Urinary bladder (tissue), 4 donors: ENCODE data around the gene HCFC1. TPM values are rescaled to one million over a fixed set of nuclear protein-coding genes. Genes with fewer than 3 reads are reported as not detected.

ENCODE experiments used
- DNase-seq: peaks from one replicate; pipeline ENCODE4 v3.0.0-alpha.2; 2015; ENCODE audit errors: extremely low spot score
- H3K27ac ChIP-seq: one replicate; pipeline ENCODE4 v1.5.1; 2013; ENCODE audit warnings: low read depth, mild to moderate bottlenecking, moderate library complexity
- H3K36me3 ChIP-seq: one replicate; pipeline ENCODE4 v1.6.1; 2013; ENCODE audit warnings: mild to moderate bottlenecking, moderate library complexity; ENCODE audit not compliant: insufficient read depth
- H3K4me1 ChIP-seq: one replicate; pipeline ENCODE4 v1.6.1; 2013; ENCODE audit warnings: mild to moderate bottlenecking, moderate library complexity; ENCODE audit not compliant: insufficient read depth
- H3K4me3 ChIP-seq: one replicate; pipeline ENCODE4 v1.5.1; 2013; ENCODE audit warnings: low read depth, low read length
- WGBS: extraction: QIAGEN DNeasy Blood & Tissue Kit; methylation state at CpG from one replicate; pipeline ENCODE4 v1.1.7; 2013; 5-methylcytosine and 5-hydroxymethylcytosine counted together
- polyA plus RNA-seq: library from polyadenylated mRNA; stranded (reverse); fragments of 200-250 nt; gene quantifications from one replicate; pipeline ENCODE4 v1.2.3, GENCODE V29; 2013
- total RNA-seq: library from RNA; depleted of rRNA; stranded (reverse); fragments of >200 nt; gene quantifications from one replicate; pipeline ENCODE4 v1.2.3, GENCODE V29; 2014
- donor health status: healthy with polysubstance abuse.
- donor health status: healthy.

HCFC1 gene
- total and polyA plus RNA-seq, 2 donors, result 15.4 to 35.2 TPM

DNA sequence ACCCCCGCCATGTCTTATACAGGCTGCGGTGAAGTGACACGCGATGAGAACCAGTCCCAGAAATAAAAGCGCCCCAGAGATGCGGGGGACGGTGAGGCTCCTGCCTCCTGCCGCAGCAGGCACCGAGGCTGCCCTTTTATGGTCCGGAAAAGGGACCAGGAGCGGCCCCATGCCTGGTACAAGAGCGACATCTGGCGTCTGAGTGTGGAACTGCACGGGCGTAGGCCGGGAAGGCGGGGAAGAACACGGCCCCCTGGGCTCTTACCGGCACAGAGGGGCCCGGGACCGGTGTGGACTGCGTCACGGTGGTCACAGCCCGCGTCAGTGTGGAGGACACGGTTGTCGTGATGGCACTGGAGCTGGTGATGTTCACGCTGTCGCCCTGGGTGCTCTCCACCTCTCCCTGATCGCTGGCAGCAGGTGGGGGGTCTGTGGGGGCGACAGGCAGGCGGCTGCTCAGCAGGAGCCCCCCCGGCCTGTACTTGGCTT is 18.2 kb downstream of the HCFC1 start:
- DNase-seq, result no peak
- no peak overlapping the region for H3K4me3 ChIP-seq
- peaks cover 2% of the 10 kb centered on the region for H3K36me3 ChIP-seq
- H3K4me1 ChIP-seq, result no peaks in the 10 kb centered on the region
- whole genome bisulfite sequencing, result 19% methylated on average over 33 of the region's 33 CpGs
- H3K27ac ChIP-seq, result no peak overlapping the region

DNA sequence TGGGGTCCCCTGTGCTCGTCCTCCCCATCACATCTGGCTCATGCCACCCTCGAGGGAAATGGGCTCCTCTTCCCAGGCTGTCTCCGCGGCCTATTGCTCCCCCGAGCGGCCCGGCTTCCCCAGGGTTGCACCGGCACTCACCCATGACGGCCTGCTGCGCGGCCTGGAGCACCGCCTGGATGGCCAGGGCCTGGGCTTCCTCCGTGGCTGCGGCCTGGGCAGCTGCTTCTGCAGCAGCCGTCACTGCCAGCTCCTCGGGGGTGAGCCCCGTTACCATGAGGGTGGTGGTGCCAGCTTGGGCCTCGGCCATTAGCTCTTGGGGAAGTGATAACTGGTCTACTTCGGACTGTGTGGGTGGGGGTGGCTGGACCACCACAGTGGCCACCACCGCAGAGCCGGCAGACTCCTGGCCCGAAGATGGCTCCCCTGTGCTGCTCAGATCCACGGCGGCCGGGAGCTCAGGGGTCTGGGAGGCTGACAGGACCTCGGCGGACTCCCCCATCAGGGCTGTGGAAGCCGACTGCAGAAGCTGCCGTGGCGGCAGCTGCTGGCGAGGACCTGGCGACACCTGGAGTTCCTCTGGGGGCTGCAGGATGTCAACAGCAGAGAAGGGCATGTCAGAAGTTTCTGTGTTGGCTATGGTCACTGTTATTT is 19.1 kb downstream of the HCFC1 start:
- peaks cover 2% of the 10 kb centered on the region for H3K36me3 ChIP-seq
- WGBS, result 84% methylated on average over 32 of the region's 32 CpGs
- H3K4me3 ChIP-seq, result no peak overlapping the region
- no peak overlapping the region for H3K27ac ChIP-seq
- no peaks in the 10 kb centered on the region for H3K4me1 ChIP-seq
- DNase-seq, result no peak

DNA sequence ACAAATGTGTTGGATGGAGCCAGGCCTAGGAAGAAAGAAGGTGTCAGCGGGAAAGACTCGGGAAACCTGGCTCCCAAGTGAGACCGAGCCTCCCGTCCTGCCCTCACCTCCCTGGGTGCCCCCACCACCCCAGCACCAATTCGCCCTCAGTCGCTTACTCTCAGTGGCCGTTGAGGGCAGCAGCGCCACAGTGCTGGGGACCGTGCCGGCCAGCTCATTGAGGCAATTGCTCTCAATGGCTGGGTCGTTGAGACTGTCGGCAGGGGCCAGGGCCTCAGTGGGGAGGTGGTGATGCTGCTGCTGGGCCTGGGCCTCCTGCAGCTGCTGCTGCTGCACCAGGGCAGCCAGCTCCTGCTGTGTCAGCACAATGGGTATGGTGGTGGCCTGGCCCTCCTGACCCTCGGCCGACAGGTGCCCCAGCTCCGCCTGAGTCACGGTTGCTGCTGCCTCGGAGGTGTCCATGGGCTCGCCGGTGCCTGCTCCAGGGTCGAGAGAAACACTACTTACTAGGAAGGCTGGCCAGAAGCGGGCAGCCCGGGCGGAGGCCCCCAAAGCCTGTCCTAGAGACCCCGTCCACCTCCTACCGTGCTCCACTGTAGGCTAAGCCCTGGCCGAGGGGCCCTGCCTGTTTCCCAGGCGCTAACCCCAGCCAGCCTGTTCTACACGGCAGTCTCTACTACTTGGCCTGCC is 19.8 kb downstream of the HCFC1 start:
- no peak overlapping the region for H3K27ac ChIP-seq
- no peak for DNase-seq
- no peaks in the 10 kb centered on the region for H3K4me1 ChIP-seq
- no peak overlapping the region for H3K4me3 ChIP-seq
- peaks cover 2% of the 10 kb centered on the region for H3K36me3 ChIP-seq
- WGBS, result 90% methylated on average over 28 of the region's 28 CpGs

DNA sequence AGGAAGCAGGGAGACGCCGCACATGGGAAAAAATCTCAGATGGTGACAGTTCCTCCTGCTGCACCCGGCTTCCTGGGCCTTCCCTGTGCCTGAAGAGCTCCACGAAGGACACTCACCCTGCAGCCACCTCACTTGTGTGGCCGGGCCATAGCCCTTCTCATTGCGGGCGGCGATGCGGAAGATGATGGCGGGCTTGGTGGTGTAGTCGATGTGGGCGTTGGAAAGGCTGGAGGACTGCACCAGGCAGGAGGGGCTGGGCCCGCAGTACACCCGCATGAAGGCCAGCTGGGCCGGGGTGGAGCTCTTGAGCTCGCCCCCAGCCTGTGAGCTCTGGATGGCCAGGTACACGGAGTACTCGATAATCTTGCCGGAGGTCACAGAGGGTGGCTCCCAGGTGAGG is 21.5 kb downstream of the HCFC1 start:
- DNase-seq, result no peak
- H3K36me3 ChIP-seq, result peaks cover 2% of the 10 kb centered on the region
- WGBS, result 84% methylated on average over 19 of the region's 19 CpGs
- no peak overlapping the region for H3K27ac ChIP-seq
- no peaks in the 10 kb centered on the region for H3K4me1 ChIP-seq
- no peak overlapping the region for H3K4me3 ChIP-seq

DNA sequence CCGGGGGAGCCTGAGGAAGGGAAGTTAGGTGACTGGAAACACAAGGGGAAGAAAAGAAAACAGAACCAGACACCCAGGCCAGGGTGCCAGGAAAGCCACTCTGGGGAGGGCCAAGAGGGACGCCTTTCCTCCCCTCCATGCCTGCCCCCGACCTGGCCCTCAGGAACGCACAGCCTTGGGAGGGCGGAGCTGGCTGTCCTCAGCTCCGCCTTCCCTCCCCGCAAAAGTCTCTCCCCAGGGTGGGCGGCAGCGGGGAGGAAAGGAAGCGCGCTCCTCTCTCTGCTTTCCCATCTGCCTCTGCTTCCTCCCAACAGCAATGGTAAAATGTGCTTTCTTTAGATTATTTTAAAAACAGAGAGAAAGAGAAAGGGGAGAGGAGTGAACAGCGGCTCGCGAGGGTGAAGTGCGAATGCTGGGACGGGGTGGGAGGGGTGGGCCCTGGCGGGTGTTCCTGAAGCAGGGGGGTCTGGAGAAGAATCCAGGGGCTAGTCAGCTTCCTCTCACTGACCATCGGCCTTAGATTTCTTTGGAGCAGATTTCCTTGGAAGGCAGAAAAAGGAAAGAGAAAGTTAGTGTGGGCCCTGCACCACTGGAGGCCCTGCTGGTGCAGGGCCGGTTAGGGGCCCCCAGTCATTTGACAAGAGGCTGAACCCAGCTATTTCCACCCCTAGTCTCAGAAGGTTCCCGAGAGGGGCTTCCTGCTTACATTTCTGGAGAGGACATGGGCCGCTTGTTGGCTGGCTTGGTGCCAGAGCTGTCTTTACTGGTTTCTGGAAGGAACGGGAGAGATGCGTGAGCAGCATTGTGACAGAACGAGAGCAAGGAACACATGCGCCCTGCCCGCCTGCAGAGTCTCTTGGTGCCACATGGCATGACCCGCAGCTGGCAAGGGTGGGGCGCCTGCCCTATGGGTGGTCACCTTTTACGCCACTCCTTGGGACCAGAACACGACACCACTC is 22.5 kb downstream of the HCFC1 start:
- H3K36me3 ChIP-seq, result peaks cover 2% of the 10 kb centered on the region
- no peak overlapping the region for H3K4me3 ChIP-seq
- WGBS, result 60% methylated on average over 30 of the region's 30 CpGs
- H3K4me1 ChIP-seq, result no peaks in the 10 kb centered on the region
- DNase-seq, result no peak
- no peak overlapping the region for H3K27ac ChIP-seq

DNA sequence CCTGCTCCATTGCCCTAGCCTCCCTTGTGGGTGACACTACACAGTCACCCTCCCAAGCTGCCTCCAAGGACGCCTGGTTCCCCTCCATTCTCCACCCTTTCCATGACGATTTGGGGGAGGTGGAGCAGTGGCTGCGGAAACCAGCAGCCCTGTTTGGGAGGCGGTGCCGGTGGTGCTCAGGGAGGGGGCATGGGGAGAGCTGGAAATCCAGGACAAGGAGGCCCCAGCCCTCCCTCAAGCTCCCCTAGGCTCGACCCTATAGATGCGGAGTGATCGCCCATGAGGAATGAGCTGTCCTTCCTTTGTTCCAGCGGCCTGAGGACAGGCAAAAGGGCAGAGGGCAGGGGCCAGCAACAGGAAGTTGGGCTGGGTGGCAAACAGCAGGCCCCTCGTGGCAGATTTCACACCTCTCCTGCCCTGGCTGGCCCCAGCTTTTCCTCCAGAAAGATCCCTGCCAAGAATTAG is 23.6 kb downstream of the HCFC1 start:
- 58% methylated on average over 10 of the region's 10 CpGs for WGBS
- Histone ChIP-seq H3K27ac (no peak overlapping the region), H3K4me1 (no peaks in the 10 kb centered on the region), H3K36me3 (peaks cover 2% of the 10 kb centered on the region), H3K4me3 (no peak overlapping the region)
- DNase-seq, result no peak

DNA sequence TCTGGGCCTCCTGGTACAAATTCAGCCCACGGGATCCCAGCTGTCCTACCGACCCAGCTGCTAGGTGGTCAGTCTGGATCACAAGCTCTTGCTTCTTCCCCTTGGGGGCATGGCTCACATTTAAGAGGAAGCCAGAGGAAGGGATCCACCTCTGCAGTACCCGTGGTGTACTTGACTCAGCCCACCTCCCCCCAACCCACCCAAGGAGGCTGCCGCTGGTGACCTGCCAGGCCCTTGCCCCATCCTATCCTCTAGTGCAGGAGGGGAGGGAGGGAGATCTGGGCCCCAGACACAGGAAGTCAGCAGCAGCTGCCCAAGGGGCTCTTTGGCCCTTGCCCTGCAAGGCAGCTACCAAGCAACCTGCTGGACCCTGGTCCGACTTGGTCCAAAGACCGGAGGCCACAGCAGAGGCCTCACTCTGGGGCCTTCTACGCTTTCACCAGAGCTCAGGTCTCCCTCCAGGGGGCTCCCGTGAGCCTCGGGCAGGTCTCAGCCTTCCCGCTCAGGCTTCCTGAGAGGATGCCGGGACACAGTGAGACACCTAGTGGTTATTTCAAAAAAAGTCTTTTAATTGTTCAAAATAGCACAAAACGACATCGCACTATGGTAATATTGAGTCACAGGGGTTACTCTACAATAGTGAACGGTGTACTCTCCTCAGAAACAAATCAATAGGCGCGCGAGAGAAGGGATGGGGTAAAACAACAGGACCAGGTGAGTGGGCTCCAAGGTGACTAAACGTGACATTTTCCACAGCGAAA is 24.4 kb downstream of the HCFC1 start:
- H3K27ac ChIP-seq, result no peak overlapping the region
- 38% methylated on average over 19 of the region's 19 CpGs for WGBS
- H3K4me3 ChIP-seq, result no peak overlapping the region
- no peaks in the 10 kb centered on the region for H3K4me1 ChIP-seq
- DNase-seq, result no peak
- peaks cover 2% of the 10 kb centered on the region for H3K36me3 ChIP-seq

DNA sequence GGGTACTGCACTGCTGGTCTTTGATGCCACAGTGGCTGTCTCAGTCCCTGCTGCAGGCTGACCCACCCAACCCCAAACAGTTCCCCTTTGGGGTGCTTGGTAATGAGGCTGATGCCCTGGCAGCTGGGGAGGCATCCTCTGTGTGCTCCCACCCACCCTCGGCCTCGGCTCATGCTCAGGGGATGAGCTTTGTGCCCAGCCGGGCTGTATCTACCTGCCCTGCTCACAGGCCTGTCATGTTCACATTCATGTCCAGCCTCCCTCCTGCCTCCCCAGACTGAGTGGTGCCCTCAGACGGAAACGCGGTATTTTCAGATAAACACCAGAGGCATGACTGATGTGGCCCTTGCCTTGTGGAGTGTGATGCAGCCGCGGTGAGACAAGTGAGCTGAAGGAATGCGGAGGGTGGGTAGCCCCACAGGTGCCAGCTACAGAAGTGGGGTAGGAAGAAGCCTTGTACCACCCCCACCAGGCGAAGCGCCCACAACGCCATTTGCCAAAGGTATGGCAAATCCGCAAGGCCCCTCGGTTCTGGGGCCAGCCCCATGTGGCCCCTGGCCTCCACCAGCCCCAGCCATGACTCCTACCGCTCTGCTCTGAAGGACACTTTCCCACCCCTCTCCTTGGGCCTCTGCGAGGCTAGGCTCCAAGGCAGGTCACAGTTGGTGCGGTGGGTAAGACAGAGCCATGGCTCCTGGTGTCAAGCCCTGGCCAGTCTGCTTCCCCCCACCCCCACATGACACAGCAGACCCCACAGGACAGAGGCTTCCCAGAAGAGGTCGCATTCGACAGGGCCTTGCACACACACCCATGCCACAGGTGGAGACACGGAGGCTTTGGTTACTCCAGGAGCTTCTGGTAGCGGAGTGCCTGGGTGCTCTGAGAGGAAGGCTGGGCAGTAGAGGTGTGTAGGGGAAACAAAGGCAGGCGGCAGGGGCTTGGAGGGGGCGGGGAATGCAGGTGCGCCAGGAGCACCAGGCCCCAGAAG is 25.4 kb downstream of the HCFC1 start:
- no peak for DNase-seq
- H3K4me1 ChIP-seq, result no peaks in the 10 kb centered on the region
- H3K27ac ChIP-seq, result no peak overlapping the region
- H3K4me3 ChIP-seq, result no peak overlapping the region
- peaks cover 2% of the 10 kb centered on the region for H3K36me3 ChIP-seq
- WGBS, result 83% methylated on average over 24 of the region's 24 CpGs

DNA sequence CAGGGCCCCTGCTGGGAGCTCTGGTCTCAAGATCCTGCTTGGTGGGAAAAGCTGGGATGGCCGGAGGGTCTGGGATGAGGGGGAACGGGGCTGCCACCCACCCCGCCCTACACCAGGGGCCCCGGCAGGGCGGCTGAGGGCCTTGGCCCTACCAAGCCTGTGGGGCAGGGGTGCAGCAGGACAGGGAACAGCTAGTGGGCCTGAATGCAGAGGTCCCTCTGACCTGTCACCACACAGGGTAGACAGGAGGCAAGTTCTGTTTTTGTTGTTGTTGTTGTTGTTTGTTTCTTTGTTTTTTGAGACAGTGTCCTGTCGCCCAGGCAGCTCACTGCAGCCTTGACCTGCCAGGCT is 26.8 kb downstream of the HCFC1 start:
- 54% methylated on average over 6 of the region's 6 CpGs for WGBS
- H3K27ac ChIP-seq, result no peak overlapping the region
- DNase-seq, result no peak
- peaks cover 2% of the 10 kb centered on the region for H3K36me3 ChIP-seq
- no peaks in the 10 kb centered on the region for H3K4me1 ChIP-seq
- H3K4me3 ChIP-seq, result no peak overlapping the region

DNA sequence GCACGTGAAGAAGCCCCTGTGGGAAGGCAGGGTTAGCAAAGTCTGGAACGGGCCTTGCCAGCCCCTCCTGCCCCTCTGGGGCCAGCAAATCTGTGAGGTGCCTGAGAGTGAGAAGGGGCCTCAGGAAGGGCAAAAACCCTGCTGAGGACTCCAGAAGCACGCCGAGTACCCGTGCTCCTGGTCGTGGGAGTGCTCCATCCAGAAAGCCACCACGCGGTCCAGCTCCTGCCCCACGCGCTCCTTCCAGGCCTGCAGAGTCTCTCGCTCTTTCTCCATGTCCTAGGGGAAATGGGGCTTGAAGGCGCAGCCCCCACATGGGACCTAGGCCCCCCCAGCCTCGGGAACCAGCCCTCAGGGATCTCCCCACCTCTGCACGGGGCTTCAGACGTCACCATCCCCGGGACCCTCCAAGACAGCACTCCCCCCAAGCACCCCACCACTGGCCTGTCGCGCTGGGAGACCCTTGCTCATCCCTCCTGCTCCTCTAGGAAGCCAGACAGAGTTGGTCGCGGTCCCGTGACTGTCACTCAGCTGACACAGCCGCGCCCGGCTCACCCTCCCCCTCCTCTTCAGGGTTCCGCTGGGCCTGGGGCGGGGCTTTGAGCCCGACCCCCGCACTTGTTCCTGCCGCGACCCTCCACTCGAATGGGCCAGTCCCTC is 27.3 kb downstream of the HCFC1 start, which contains the start of gene RENBP:
Gene RENBP, minus strand, starts transcription at position 504 of the 660 bp plus-strand sequence. Its CDS starts 33 bp downstream, at position 471.
- peaks cover under 1% of the 10 kb centered on the region for H3K36me3 ChIP-seq
- no peaks in the 10 kb centered on the region for H3K4me1 ChIP-seq
- WGBS, result 28% methylated on average over 31 of the region's 31 CpGs
- H3K27ac ChIP-seq, result no peak within 1 kb of the TSS
- H3K4me3 ChIP-seq, result no peak within 1 kb of the TSS
- no peak for DNase-seq

DNA sequence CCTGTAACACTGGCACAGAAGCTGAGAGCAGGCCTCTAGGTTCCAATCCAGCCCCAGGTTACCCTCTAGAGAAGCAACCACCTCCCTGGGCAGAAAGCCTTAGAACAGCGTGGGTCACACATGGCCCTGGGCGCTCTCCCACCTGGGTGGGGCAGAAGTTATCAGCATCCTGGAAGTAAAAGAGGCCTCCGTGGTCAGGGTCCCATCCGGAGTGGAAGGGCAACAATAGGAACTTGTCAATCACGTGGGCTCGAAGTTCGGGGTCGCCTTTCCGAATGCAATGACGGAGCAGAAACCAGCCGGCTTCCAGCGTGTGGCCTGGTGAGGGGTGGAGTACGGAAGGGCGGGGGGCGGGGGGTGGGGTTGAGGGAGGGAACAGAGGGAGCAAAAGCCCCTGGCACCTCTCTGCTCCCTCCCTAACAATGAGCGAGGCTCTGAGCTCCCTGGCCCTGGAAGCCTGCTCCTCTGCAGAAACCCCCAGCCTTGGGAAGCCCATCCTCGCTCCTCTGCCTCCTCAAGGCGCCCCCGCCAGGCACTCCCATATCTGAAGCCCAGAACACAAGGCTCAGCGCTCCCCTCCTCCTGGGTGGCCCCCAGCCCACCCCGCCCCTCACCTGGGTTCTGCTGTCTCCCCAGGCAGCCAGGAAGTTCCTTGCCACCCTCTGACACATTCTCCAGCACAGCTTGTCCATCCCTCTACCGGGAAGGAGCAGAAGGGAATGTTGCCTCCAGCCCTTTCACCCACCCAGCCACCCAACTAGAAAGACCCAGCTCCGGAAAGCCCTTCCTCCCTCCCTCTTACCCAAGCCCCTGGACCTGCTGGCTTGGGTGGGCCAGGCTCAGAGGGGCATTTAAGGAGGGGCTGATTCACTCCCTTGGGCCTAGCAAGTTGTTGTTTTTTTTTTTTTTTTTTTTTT is 30.0 kb downstream of the HCFC1 start:
- Histone ChIP-seq H3K4me3 (no peak overlapping the region), H3K4me1 (no peaks in the 10 kb centered on the region), H3K27ac (no peak overlapping the region), H3K36me3 (no peaks in the 10 kb centered on the region)
- no peak for DNase-seq
- 51% methylated on average over 23 of the region's 23 CpGs for WGBS
